Uterus (tissue), 2 donors: Measurements from ENCODE around the gene NAA10.

Experiments
- CTCF ChIP-seq, 4 experiments: fragments of 200-600 bp in 2 of 4; fragments of 450-650 bp in 2 of 4; sonication (generic) in 2 of 4; IDR thresholded peaks; one replicate each; pipeline ENCODE4 v1.5.1; 2016 to 2019; ENCODE audit warnings: antibody characterized with exemption in 4 of 4, mild to moderate bottlenecking in 2 of 4, moderate library complexity in 1 of 4
- POLR2A ChIP-seq, 2 donors: fragments of 450-650 bp; IDR thresholded peaks; one replicate each; pipeline ENCODE4 v1.6.1; 2016; ENCODE audit warnings: antibody characterized with exemption in 2 of 2, mild to moderate bottlenecking in 1 of 2, moderate library complexity in 1 of 2

DNA sequence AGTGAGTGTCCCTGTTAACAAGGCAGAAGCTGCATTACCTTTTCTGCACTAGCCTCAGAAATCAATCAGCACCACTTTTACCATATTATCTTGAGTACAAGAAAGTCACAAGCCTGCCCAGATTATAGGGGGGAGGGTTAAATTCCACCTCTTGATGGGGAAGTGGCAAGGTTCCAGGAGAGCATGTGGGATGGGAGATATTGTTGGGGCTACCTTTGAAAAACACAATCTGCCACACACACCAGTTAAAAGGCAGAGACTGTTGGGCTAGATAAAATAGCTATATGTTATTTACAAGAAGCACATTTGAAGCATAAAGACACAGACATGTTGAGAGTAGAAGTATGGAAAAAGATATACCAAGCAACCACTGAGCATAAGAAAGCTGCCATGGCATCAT lies 36.9 kb downstream of the NAA10 start:
- TF ChIP-seq CTCF (IDR thresholded peaks at IDR 0.05) = no peak
- TF ChIP-seq POLR2A (IDR thresholded peaks at IDR 0.05) = no peak
